Smooth muscle cell (in vitro differentiated cells): ENCODE results near the gene B3GAT2. TPM values are rescaled to one million over a fixed set of nuclear protein-coding genes. Genes with fewer than 3 reads are reported as not detected.

Experiments used
- DNase-seq: peaks from one replicate; lab custom pipeline; 2025; ENCODE audit not compliant: unreplicated experiment; lab: John Stamatoyannopoulos, UW
- H2AFZ ChIP-seq: fragments of 200-600 bp; sonication (generic); 2 replicates; pipeline ENCODE4 v1.6.0; 2016; ENCODE audit warnings: antibody characterized with exemption, low read depth, mild to moderate bottlenecking
- H3F3A ChIP-seq: fragments of 200-600 bp; sonication (generic); 2 replicates; pipeline ENCODE4 v1.6.0; 2017; ENCODE audit warnings: antibody characterized with exemption, low read depth
- H3K27ac ChIP-seq: fragments of 200-600 bp; sonication (generic); 2 replicates; pipeline ENCODE4 v1.5.1; 2016; ENCODE audit warnings: low read depth, mild to moderate bottlenecking
- H3K27me3 ChIP-seq: fragments of 200-600 bp; sonication (generic); 2 replicates; pipeline ENCODE4 v1.6.1; 2016; ENCODE audit warnings: low read depth, mild to moderate bottlenecking
- H3K36me3 ChIP-seq: fragments of 200-600 bp; sonication (generic); 2 replicates; pipeline ENCODE4 v1.5.1; 2016; ENCODE audit warnings: low read depth
- H3K4me1 ChIP-seq: fragments of 200-600 bp; sonication (generic); 2 replicates; pipeline ENCODE4 v1.5.1; 2016; ENCODE audit warnings: low read depth
- H3K4me2 ChIP-seq: fragments of 200-600 bp; sonication (generic); 2 replicates; pipeline ENCODE4 v1.6.0; 2016; ENCODE audit warnings: mild to moderate bottlenecking
- H3K4me3 ChIP-seq: fragments of 200-600 bp; sonication (generic); 2 replicates; pipeline ENCODE4 v1.5.1; 2016; ENCODE audit warnings: mild to moderate bottlenecking
- H3K79me2 ChIP-seq: fragments of 200-600 bp; sonication (generic); 2 replicates; pipeline ENCODE4 v1.6.0; 2016; ENCODE audit warnings: low read depth, mild to moderate bottlenecking
- H3K9ac ChIP-seq: fragments of 200-600 bp; sonication (generic); 2 replicates; pipeline ENCODE4 v1.6.0; 2016; ENCODE audit warnings: low read depth
- H3K9me3 ChIP-seq: fragments of 200-600 bp; sonication (generic); replicated peaks from 2 replicates; pipeline ENCODE4 v1.5.1; 2016; ENCODE audit warnings: low read depth
- H4K20me1 ChIP-seq: fragments of 200-600 bp; sonication (generic); 2 replicates; pipeline ENCODE4 v1.6.0; 2016; ENCODE audit warnings: low read depth
- CTCF ChIP-seq: fragments of 200-600 bp; sonication (generic); IDR thresholded peaks from 2 replicates; pipeline ENCODE4 v1.5.1; 2017; ENCODE audit warnings: borderline replicate concordance, mild to moderate bottlenecking, antibody characterized with exemption; ENCODE audit not compliant: insufficient read depth, poor library complexity, severe bottlenecking
- WGBS: methylation state at CpG from one replicate; pipeline ENCODE4 v1.1.7; 2016; ENCODE audit warnings: low lambda C conversion rate; 5-methylcytosine and 5-hydroxymethylcytosine counted together
- polyA plus RNA-seq: library from polyadenylated mRNA; unstranded; fragments of >200 nt; fragmentation: Nextera tagmentation; extraction: Ambion mirVana; gene quantifications from 2 replicates; pipeline ENCODE4 v1.2.1, GENCODE V29; 2016
- total RNA-seq: library from RNA; depleted of rRNA; stranded (reverse); fragments of >200 nt; gene quantifications from 2 replicates; pipeline ENCODE4 v1.2.3, GENCODE V29; 2014

B3GAT2 gene
- total and polyA plus RNA-seq, 2 experiments from 2014 or later, result 0.13 to 0.14 TPM

GRCh38 chr6:70819646-70820045, 137.2 kb downstream of the B3GAT2 start:
- H3K9me3 ChIP-seq, result no peaks in the 10 kb centered on the region
- no peaks in the 10 kb centered on the region for H3K27me3 ChIP-seq
- no peak overlapping the region for H2AFZ ChIP-seq
- peaks cover 10% of the 10 kb centered on the region for H4K20me1 ChIP-seq
- 95% methylated on average over 4 of the region's 4 CpGs for whole genome bisulfite sequencing
- H3K27ac ChIP-seq, result no peak overlapping the region
- H3K79me2 ChIP-seq, result no peaks in the 10 kb centered on the region
- H3K4me1 ChIP-seq, result no peaks in the 10 kb centered on the region
- no peaks in the 10 kb centered on the region for H3K36me3 ChIP-seq
- no peak overlapping the region for H3K4me3 ChIP-seq
- no peak overlapping the region for H3K9ac ChIP-seq
- no peak overlapping the region for H3K4me2 ChIP-seq
- TF ChIP-seq CTCF, result no peak
- DNase-seq, result no peak
- H3F3A ChIP-seq, result no peaks in the 10 kb centered on the region

- Histone ChIP-seq H3K9me3 (no peaks in the 10 kb centered on the region), H3K79me2 (no peaks in the 10 kb centered on the region), H2AFZ (no peak overlapping the region), H3K36me3 (no peaks in the 10 kb centered on the region), H3K9ac (no peak overlapping the region), H3K27me3 (no peaks in the 10 kb centered on the region), H3K27ac (no peak overlapping the region), H3K4me2 (no peak overlapping the region), H3K4me1 (no peaks in the 10 kb centered on the region), H3F3A (no peaks in the 10 kb centered on the region), H3K4me3 (no peak overlapping the region), H4K20me1 (peaks cover 25% of the 10 kb centered on the region)
- no peak for TF ChIP-seq CTCF
- 76% methylated on average over 3 of the region's 3 CpGs for WGBS
- no peak for DNase-seq
These were observed 143.0 kb downstream of the B3GAT2 start for GRCh38 chr6:70813885-70814284.

GRCh38 chr6:70811788-70812187, 145.1 kb downstream of the B3GAT2 start:
- Histone ChIP-seq H3K27ac (no peak overlapping the region), H3K4me1 (no peaks in the 10 kb centered on the region), H3F3A (no peaks in the 10 kb centered on the region), H4K20me1 (peaks cover 32% of the 10 kb centered on the region), H3K36me3 (no peaks in the 10 kb centered on the region), H3K9ac (no peak overlapping the region), H3K4me3 (no peak overlapping the region), H3K79me2 (no peaks in the 10 kb centered on the region), H2AFZ (no peak overlapping the region), H3K27me3 (no peaks in the 10 kb centered on the region), H3K9me3 (no peaks in the 10 kb centered on the region), H3K4me2 (no peak overlapping the region)
- 89% methylated on average over 6 of the region's 6 CpGs for WGBS
- DNase-seq, result no peak
- no peak for TF ChIP-seq CTCF
